CD4-positive, alpha-beta memory T cell (primary cell): ENCODE data around the gene COL18A1. TPM values are rescaled to one million over a fixed set of nuclear protein-coding genes. Genes with fewer than 3 reads are reported as not detected.
A peak's percentile ranks its signal among the peaks of the same experiment; 100 is the strongest.

ENCODE experiments used
- CTCF ChIA-PET: fragments of 350-600 bp; sonication (Branson Sonifier 250); formaldehyde crosslinking; loops from one replicate; lab custom pipeline; 2021; ENCODE audit warnings: inconsistent platforms; ENCODE audit not compliant: partially characterized antibody; lab: Charles Lee
- POLR2A ChIA-PET: fragments of 350-600 bp; sonication (Branson Sonifier 250); formaldehyde crosslinking; loops from one replicate; lab custom pipeline; 2021; ENCODE audit not compliant: partially characterized antibody; lab: Charles Lee
- DNase-seq, 5 donors: peaks; one replicate each; pipeline versions ENCODE4 v3.0.0 to v3.0.0-alpha.2; 2020 to 2022; ENCODE audit warnings: mixed read lengths in 1 of 5
- H3K27ac ChIP-seq: one replicate; pipeline ENCODE4 v1.7.0; 2013; ENCODE audit warnings: low read depth, low read length
- H3K27me3 ChIP-seq: 2 replicates; pipeline ENCODE4 v1.7.0; 2013; ENCODE audit warnings: mild to moderate bottlenecking, low read length, moderate library complexity; ENCODE audit not compliant: insufficient read depth
- H3K36me3 ChIP-seq: 2 replicates; pipeline ENCODE4 v1.7.0; 2013; ENCODE audit warnings: mild to moderate bottlenecking, low read length, moderate library complexity; ENCODE audit not compliant: insufficient read depth
- H3K4me1 ChIP-seq: 2 replicates; pipeline ENCODE4 v1.7.0; 2013; ENCODE audit warnings: mild to moderate bottlenecking, low read length, moderate library complexity; ENCODE audit not compliant: insufficient read depth
- H3K4me3 ChIP-seq, 2 donors: one replicate each; pipeline ENCODE4 v1.7.0; 2013; ENCODE audit warnings: low read length in 2 of 2, mild to moderate bottlenecking in 1 of 2
- H3K9me3 ChIP-seq, 2 donors: one replicate each; pipeline ENCODE4 v1.7.0; 2013; ENCODE audit warnings: low read length in 2 of 2, control low read depth in 1 of 2; ENCODE audit not compliant: control insufficient read depth in 1 of 2
- H3K27ac Mint-ChIP-seq, 7 donors: one replicate each; pipeline ENCODE4 v1.8.0; 2020 to 2021; ENCODE audit warnings: mixed read lengths in 7 of 7, mild to moderate bottlenecking in 6 of 7, inconsistent platforms in 3 of 7, moderate library complexity in 3 of 7
- H3K27me3 Mint-ChIP-seq, 2 donors: one replicate each; pipeline ENCODE4 v1.8.0; 2020 to 2021; ENCODE audit warnings: mixed read lengths in 2 of 2
- H3K36me3 Mint-ChIP-seq, 2 donors: one replicate each; pipeline ENCODE4 v1.8.0; 2020 to 2021; ENCODE audit warnings: mixed read lengths in 2 of 2, inconsistent platforms in 1 of 2, mild to moderate bottlenecking in 1 of 2
- H3K4me1 Mint-ChIP-seq, 4 donors: one replicate each; pipeline ENCODE4 v1.8.0; 2020 to 2021; ENCODE audit warnings: mixed read lengths in 4 of 4, mild to moderate bottlenecking in 1 of 4
- H3K4me3 Mint-ChIP-seq, 8 donors: one replicate each; pipeline ENCODE4 v1.8.0; 2020 to 2021; ENCODE audit warnings: mixed read lengths in 8 of 8, mild to moderate bottlenecking in 7 of 8, moderate library complexity in 6 of 8, inconsistent platforms in 3 of 8
- H3K9me3 Mint-ChIP-seq, 8 donors: one replicate each; pipeline ENCODE4 v1.8.0; 2020 to 2021; ENCODE audit warnings: mixed read lengths in 8 of 8, mild to moderate bottlenecking in 5 of 8, inconsistent platforms in 3 of 8, moderate library complexity in 1 of 8
- intact Hi-C: fragments of 100-400 bp; cut with micrococcal nuclease; formaldehyde crosslinking; loops from one replicate; pipeline ENCODE4 v1.15.1; 2023
- polyA plus RNA-seq, 2 donors: library from polyadenylated mRNA; unstranded; fragments of 300-500 nt; fragmentation: Illumina TruSeq; gene quantifications; one replicate each; pipeline ENCODE4 v1.2.3, GENCODE V29; 2021
- total RNA-seq, 2 experiments: library from RNA; stranded (reverse); gene quantifications; one replicate each; pipeline ENCODE4 v1.2.3, GENCODE V29; 2021

The COL18A1 gene
- total and polyA plus RNA-seq, 4 experiments from 2014 or later, result 0.43 to 4.5 (median 3.8) TPM

DNA sequence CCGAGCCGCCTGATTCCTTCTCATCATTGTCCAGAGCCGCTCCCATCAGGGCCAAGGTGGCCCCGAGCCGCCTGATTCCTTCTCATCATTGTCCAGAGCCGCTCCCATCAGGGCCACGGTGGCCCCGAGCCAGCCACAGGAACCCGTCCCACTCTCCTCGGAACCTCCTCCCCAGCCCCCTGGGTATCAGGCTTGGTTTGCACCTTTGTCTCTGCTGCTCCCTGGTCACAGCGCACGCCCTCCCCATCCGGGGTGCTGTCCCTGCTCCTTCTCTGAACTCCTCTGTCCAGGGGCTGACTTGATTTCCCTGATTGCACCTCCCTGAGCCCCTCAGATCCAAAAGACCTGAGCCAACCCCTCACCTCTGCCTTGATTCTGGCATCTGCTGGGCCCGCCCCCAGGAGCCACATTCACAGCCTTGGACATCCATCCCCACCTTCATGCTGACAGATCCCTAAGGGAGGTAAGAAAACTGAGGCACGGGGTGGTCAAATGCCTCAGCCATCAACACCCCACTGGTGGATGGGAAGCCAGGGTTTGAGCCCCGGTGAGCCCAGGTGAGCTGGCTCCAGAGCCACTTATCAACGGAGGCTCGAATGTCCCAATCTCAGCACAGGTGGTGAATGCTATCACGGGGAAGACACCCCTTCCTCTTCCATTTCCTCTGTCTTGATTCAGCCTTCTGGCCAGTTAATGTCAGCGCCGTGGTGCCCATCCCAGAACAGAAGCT is 25.6 kb upstream of the COL18A1 start:
- no peaks in the 10 kb centered on the region for H3K4me1 Mint-ChIP-seq
- no peak overlapping the region for H3K27ac Mint-ChIP-seq
- H3K27me3 ChIP-seq, result no peaks in the 10 kb centered on the region
- H3K4me1 ChIP-seq, result no peaks in the 10 kb centered on the region
- no peaks in the 10 kb centered on the region for H3K36me3 ChIP-seq
- peaks cover 15 to 17% of the 10 kb centered on the region in 2 donors for H3K27me3 Mint-ChIP-seq
- H3K4me3 ChIP-seq, result no peak overlapping the region
- H3K27ac ChIP-seq, result no peak overlapping the region
- POLR2A ChIA-PET, result no interaction called here
- intact Hi-C loops, result no loop called here
- H3K4me3 Mint-ChIP-seq, result no peak overlapping the region
- H3K9me3 ChIP-seq, result no peaks in the 10 kb centered on the region
- CTCF ChIA-PET, result no interaction called here
- H3K9me3 Mint-ChIP-seq, result peaks cover 0 to 6% (median 0%) of the 10 kb centered on the region in 8 donors
- H3K36me3 Mint-ChIP-seq, result no peaks in the 10 kb centered on the region
- DNase-seq, result no peak

GRCh38 chr21:45379901-45380330 is 25.0 kb upstream of the COL18A1 start:
- DNase-seq, result no peak
- Mint-ChIP-seq H3K27me3 (peaks cover 17 to 18% of the 10 kb centered on the region in 2 donors), H3K36me3 (no peaks in the 10 kb centered on the region), H3K4me1 (no peaks in the 10 kb centered on the region), H3K9me3 (peaks cover 0 to 6% (median 0%) of the 10 kb centered on the region in 8 donors), H3K27ac (peak overlapping the region in 1 of 7 donors; percentile 1), H3K4me3 (peak overlapping the region in 1 of 8 donors; percentile 42)
- Histone ChIP-seq H3K27me3 (no peaks in the 10 kb centered on the region), H3K4me1 (no peaks in the 10 kb centered on the region), H3K9me3 (no peaks in the 10 kb centered on the region), H3K27ac (no peak overlapping the region), H3K4me3 (no peak overlapping the region), H3K36me3 (no peaks in the 10 kb centered on the region)
- intact Hi-C loops, result no loop called here
- POLR2A ChIA-PET, result no interaction called here
- CTCF ChIA-PET, result no interaction called here

- ChIA-PET CTCF (no interaction called here), POLR2A (no interaction called here)
- no peak for DNase-seq
- Histone ChIP-seq H3K4me1 (no peaks in the 10 kb centered on the region), H3K36me3 (no peaks in the 10 kb centered on the region), H3K27me3 (no peaks in the 10 kb centered on the region), H3K4me3 (no peak overlapping the region), H3K27ac (no peak overlapping the region), H3K9me3 (no peaks in the 10 kb centered on the region)
- Mint-ChIP-seq H3K4me1 (no peaks in the 10 kb centered on the region), H3K4me3 (no peak overlapping the region), H3K9me3 (peaks cover 0 to 6% (median 0%) of the 10 kb centered on the region in 8 donors), H3K27me3 (peaks cover 19 to 22% of the 10 kb centered on the region in 2 donors), H3K27ac (no peak overlapping the region), H3K36me3 (no peaks in the 10 kb centered on the region)
- intact Hi-C loops, result no loop called here
Observed at GRCh38 chr21:45380566-45380965, 24.4 kb upstream of the COL18A1 start.

GRCh38 chr21:45381036-45381787 is 23.8 kb upstream of the COL18A1 start:
- H3K9me3 ChIP-seq, result no peaks in the 10 kb centered on the region
- H3K27ac Mint-ChIP-seq, result no peak overlapping the region
- ChIA-PET CTCF (no interaction called here), POLR2A (no interaction called here)
- H3K4me3 Mint-ChIP-seq, result no peak overlapping the region
- no peak overlapping the region for H3K4me3 ChIP-seq
- no peaks in the 10 kb centered on the region for H3K36me3 Mint-ChIP-seq
- no peaks in the 10 kb centered on the region for H3K36me3 ChIP-seq
- H3K9me3 Mint-ChIP-seq, result peaks cover 0 to 6% (median 0%) of the 10 kb centered on the region in 8 donors
- no peaks in the 10 kb centered on the region for H3K4me1 ChIP-seq
- H3K27ac ChIP-seq, result no peak overlapping the region
- no peaks in the 10 kb centered on the region for H3K27me3 ChIP-seq
- DNase-seq, result no peak
- no peaks in the 10 kb centered on the region for H3K4me1 Mint-ChIP-seq
- intact Hi-C loops, result no loop called here
- H3K27me3 Mint-ChIP-seq, result peaks cover 19 to 22% of the 10 kb centered on the region in 2 donors

- Histone ChIP-seq H3K4me3 (no peak overlapping the region), H3K9me3 (no peaks in the 10 kb centered on the region), H3K4me1 (no peaks in the 10 kb centered on the region), H3K27ac (no peak overlapping the region), H3K36me3 (no peaks in the 10 kb centered on the region), H3K27me3 (no peaks in the 10 kb centered on the region)
- ChIA-PET POLR2A (no interaction called here), CTCF (no interaction called here)
- Mint-ChIP-seq H3K4me3 (no peak overlapping the region), H3K27ac (peak overlapping the region in 1 of 7 donors; percentile 21), H3K27me3 (peaks cover 19 to 25% of the 10 kb centered on the region in 2 donors), H3K36me3 (no peaks in the 10 kb centered on the region), H3K4me1 (no peaks in the 10 kb centered on the region), H3K9me3 (peaks cover 0 to 4% (median 0%) of the 10 kb centered on the region in 8 donors)
- intact Hi-C loops, result no loop called here
- no peak for DNase-seq
Observed at GRCh38 chr21:45381865-45382696, 22.9 kb upstream of the COL18A1 start.

DNA sequence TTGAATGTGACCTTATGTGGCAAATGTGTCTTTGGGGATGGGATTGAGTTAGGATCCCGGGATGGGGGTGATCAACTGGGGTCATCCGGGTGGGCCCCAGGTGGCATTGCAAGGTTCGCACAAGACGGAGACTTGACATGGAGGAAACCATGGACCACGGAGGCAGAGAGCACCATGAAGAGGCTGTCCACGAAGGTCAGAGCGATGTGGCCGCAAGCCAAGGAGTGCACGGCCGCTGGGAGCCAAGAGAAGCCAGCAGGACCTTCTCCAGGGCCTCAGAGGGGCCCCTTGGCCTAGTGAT is 22.3 kb upstream of the COL18A1 start:
- H3K27ac ChIP-seq, result no peak overlapping the region
- H3K4me1 Mint-ChIP-seq, result no peaks in the 10 kb centered on the region

DNA sequence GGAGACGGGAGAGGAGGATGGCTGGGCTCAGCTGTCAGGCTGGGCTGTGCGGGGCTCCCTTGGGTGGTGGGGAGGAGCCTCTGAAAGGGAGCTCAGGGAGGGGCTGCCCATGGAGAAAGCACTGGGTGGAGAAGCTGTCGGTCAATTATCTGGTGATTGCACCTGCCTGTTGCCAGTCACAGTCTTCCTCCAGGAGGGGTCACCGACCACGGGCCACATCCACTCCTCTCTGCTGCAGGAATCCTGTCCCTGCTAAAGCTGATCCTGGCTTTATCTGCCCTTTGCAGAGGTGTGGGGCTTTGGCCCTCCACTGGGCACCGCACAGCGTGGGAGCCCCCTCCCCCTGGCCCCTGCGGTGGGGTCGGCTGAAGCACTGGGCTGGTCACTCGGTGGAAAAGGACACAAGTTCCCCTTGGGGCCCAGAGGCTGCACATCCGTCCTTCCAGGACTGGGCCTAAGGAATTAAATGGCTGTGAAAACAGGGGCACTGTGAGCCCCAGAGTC is 21.8 kb upstream of the COL18A1 start:
- H3K4me3 ChIP-seq, result no peak overlapping the region
- no peak for DNase-seq
- no peaks in the 10 kb centered on the region for H3K27me3 ChIP-seq
- no peaks in the 10 kb centered on the region for H3K36me3 ChIP-seq
- H3K36me3 Mint-ChIP-seq, result no peaks in the 10 kb centered on the region
- H3K27ac Mint-ChIP-seq, result no peak overlapping the region
- ChIA-PET POLR2A (no interaction called here), CTCF (no interaction called here)
- H3K9me3 Mint-ChIP-seq, result no peaks in the 10 kb centered on the region
- intact Hi-C loops, result no loop called here
- H3K9me3 ChIP-seq, result no peaks in the 10 kb centered on the region
- H3K4me3 Mint-ChIP-seq, result no peak overlapping the region
- no peaks in the 10 kb centered on the region for H3K4me1 Mint-ChIP-seq
- H3K27ac ChIP-seq, result no peak overlapping the region
- no peaks in the 10 kb centered on the region for H3K4me1 ChIP-seq
- H3K27me3 Mint-ChIP-seq, result peaks cover 21 to 25% of the 10 kb centered on the region in 2 donors

More for the DNA sequence above, 22.3 kb upstream of the COL18A1 start:
- Mint-ChIP-seq H3K27me3 (peaks cover 20 to 25% of the 10 kb centered on the region in 2 donors), H3K4me3 (no peak overlapping the region), H3K27ac (no peak overlapping the region), H3K9me3 (no peaks in the 10 kb centered on the region), H3K36me3 (no peaks in the 10 kb centered on the region)
- H3K4me3 ChIP-seq, result no peak overlapping the region
- DNase-seq, result no peak
- H3K27me3 ChIP-seq, result no peaks in the 10 kb centered on the region
- H3K4me1 ChIP-seq, result no peaks in the 10 kb centered on the region
- H3K9me3 ChIP-seq, result no peaks in the 10 kb centered on the region
- no peaks in the 10 kb centered on the region for H3K36me3 ChIP-seq
- intact Hi-C loops, result no loop called here
- CTCF ChIA-PET, result no interaction called here
- POLR2A ChIA-PET, result no interaction called here
